ENCODE results near the gene FAM120A. TPM values are rescaled to one million over a fixed set of nuclear protein-coding genes. Genes with fewer than 3 reads are reported as not detected.

The FAM120A gene
- total and polyA plus RNA-seq, 2 donors (not counting 1 experiment from before 2014, with no cell fraction given), result 85.8 to 136 TPM

- H3K4me1 ChIP-seq (ENCODE audit: control insufficient read depth, extremely low read depth, insufficient read depth, low read length), result peaks cover 8% of the 10 kb centered on the region
Observed at GRCh38 chr9:93456022-93456421, 4.5 kb downstream of the FAM120A start.

GRCh38 chr9:93456504-93456903 lies 5.0 kb downstream of the FAM120A start:
- no peak for DNase-seq (ENCODE audit: low read depth in 2 of 2)
- Histone ChIP-seq H3K4me1 (ENCODE audit: control insufficient read depth, extremely low read depth, insufficient read depth, low read length) (peaks cover 8% of the 10 kb centered on the region), H3K27ac (ENCODE audit: insufficient read depth, low read length) (no peak overlapping the region), H3K79me2 (ENCODE audit: control insufficient read depth, insufficient read depth, low read length) (peaks cover 93% of the 10 kb centered on the region), H3K4me3 (replicated peaks in 1 of 4; ENCODE audit: control extremely low read depth in 1 of 4, insufficient read depth in 1 of 4, low read depth in 3 of 4, low read length in 4 of 4) (no peak overlapping the region), H3K9ac (ENCODE audit: insufficient read depth, low read length) (no peak overlapping the region), H3K36me3 (ENCODE audit: control insufficient read depth, insufficient read depth, low read length) (no peaks in the 10 kb centered on the region), H4K20me1 (ENCODE audit: control insufficient read depth, extremely low read depth, insufficient read depth, low read length) (peaks cover 2% of the 10 kb centered on the region), H3K9me3 (ENCODE audit: control insufficient read depth, insufficient read depth, low read depth, low read length) (no peaks in the 10 kb centered on the region), H3K4me2 (ENCODE audit: extremely low read depth, insufficient read depth, low read length) (no peak overlapping the region), H2AFZ (ENCODE audit: low read length) (no peak overlapping the region), H3K27me3 (ENCODE audit: control insufficient read depth, insufficient read depth, low read length) (no peaks in the 10 kb centered on the region)
- TF ChIP-seq EZH2 (IDR thresholded peaks at IDR 0.05; ENCODE audit: low read length, missing control alignments) (no peak), CTCF (conservative IDR thresholded peaks at IDR 0.05 in 1 of 2, IDR thresholded peaks at IDR 0.05 in 1 of 2; ENCODE audit: low read depth in 1 of 2, low read length in 2 of 2) (no peak)

More at GRCh38 chr9:93456022-93456421, 4.5 kb downstream of the FAM120A start:
- Histone ChIP-seq H3K4me2 (ENCODE audit: extremely low read depth, insufficient read depth, low read length) (no peak overlapping the region), H3K27ac (ENCODE audit: insufficient read depth, low read length) (no peak overlapping the region), H2AFZ (ENCODE audit: low read length) (no peak overlapping the region), H3K79me2 (ENCODE audit: control insufficient read depth, insufficient read depth, low read length) (peaks cover 90% of the 10 kb centered on the region), H4K20me1 (ENCODE audit: control insufficient read depth, extremely low read depth, insufficient read depth, low read length) (peaks cover 2% of the 10 kb centered on the region), H3K27me3 (ENCODE audit: control insufficient read depth, insufficient read depth, low read length) (no peaks in the 10 kb centered on the region), H3K9me3 (ENCODE audit: control insufficient read depth, insufficient read depth, low read depth, low read length) (no peaks in the 10 kb centered on the region), H3K36me3 (ENCODE audit: control insufficient read depth, insufficient read depth, low read length) (no peaks in the 10 kb centered on the region), H3K4me3 (replicated peaks in 1 of 4; ENCODE audit: control extremely low read depth in 1 of 4, insufficient read depth in 1 of 4, low read depth in 3 of 4, low read length in 4 of 4) (no peak overlapping the region), H3K9ac (ENCODE audit: insufficient read depth, low read length) (no peak overlapping the region)
- no peak for TF ChIP-seq EZH2 (IDR thresholded peaks at IDR 0.05; ENCODE audit: low read length, missing control alignments)
- TF ChIP-seq CTCF (conservative IDR thresholded peaks at IDR 0.05 in 1 of 2, IDR thresholded peaks at IDR 0.05 in 1 of 2; ENCODE audit: low read depth in 1 of 2, low read length in 2 of 2), result no peak
- DNase-seq (ENCODE audit: low read depth in 2 of 2), result no peak

GRCh38 chr9:93457006-93457405 lies 5.5 kb downstream of the FAM120A start:
- H3K79me2 ChIP-seq (ENCODE audit: control insufficient read depth, insufficient read depth, low read length), result peaks cover 95% of the 10 kb centered on the region
- no peak overlapping the region for H3K27ac ChIP-seq (ENCODE audit: insufficient read depth, low read length)
- DNase-seq (ENCODE audit: low read depth in 2 of 2), result no peak
- H3K36me3 ChIP-seq (ENCODE audit: control insufficient read depth, insufficient read depth, low read length), result no peaks in the 10 kb centered on the region
- TF ChIP-seq CTCF (conservative IDR thresholded peaks at IDR 0.05 in 1 of 2, IDR thresholded peaks at IDR 0.05 in 1 of 2; ENCODE audit: low read depth in 1 of 2, low read length in 2 of 2) (no peak), EZH2 (IDR thresholded peaks at IDR 0.05; ENCODE audit: low read length, missing control alignments) (no peak)
- peaks cover 2% of the 10 kb centered on the region for H4K20me1 ChIP-seq (ENCODE audit: control insufficient read depth, extremely low read depth, insufficient read depth, low read length)
- H3K4me1 ChIP-seq (ENCODE audit: control insufficient read depth, extremely low read depth, insufficient read depth, low read length), result peaks cover 8% of the 10 kb centered on the region
- no peaks in the 10 kb centered on the region for H3K9me3 ChIP-seq (ENCODE audit: control insufficient read depth, insufficient read depth, low read depth, low read length)
- no peak overlapping the region for H2AFZ ChIP-seq (ENCODE audit: low read length)
- no peaks in the 10 kb centered on the region for H3K27me3 ChIP-seq (ENCODE audit: control insufficient read depth, insufficient read depth, low read length)
- no peak overlapping the region for H3K9ac ChIP-seq (ENCODE audit: insufficient read depth, low read length)
- H3K4me3 ChIP-seq (replicated peaks in 1 of 4; ENCODE audit: control extremely low read depth in 1 of 4, insufficient read depth in 1 of 4, low read depth in 3 of 4, low read length in 4 of 4), result no peak overlapping the region
- no peak overlapping the region for H3K4me2 ChIP-seq (ENCODE audit: extremely low read depth, insufficient read depth, low read length)

Measured in fibroblast of lung (primary cell).